ENCODE measurements around the gene PPM1H. TPM values are rescaled to one million over a fixed set of nuclear protein-coding genes. Genes with fewer than 3 reads are reported as not detected.
A peak's percentile ranks its signal among the peaks of the same experiment; 100 is the strongest.

Gene PPM1H
- total RNA-seq, 1 experiment from 2014 or later, result 33.3 TPM

- in situ Hi-C loops (cut with HindIII; ENCODE audit: low pct_unique_long_range_greater_than_20kb, low sequenced_read_pairs), result no loop called here
- DNase-seq (ENCODE audit: low read depth), result no peak
These were observed 292.5 kb downstream of the PPM1H start for GRCh38 chr12:62642486-62642885.

- DNase-seq (ENCODE audit: low read depth), result no peak
These were observed 294.0 kb downstream of the PPM1H start for GRCh38 chr12:62640910-62641448.

GRCh38 chr12:62637679-62638078 lies 297.3 kb downstream of the PPM1H start:
- in situ Hi-C loops (cut with HindIII; ENCODE audit: low pct_unique_long_range_greater_than_20kb, low sequenced_read_pairs), result no loop called here
- no peak for DNase-seq (ENCODE audit: low read depth)

More at GRCh38 chr12:62640910-62641448, 294.0 kb downstream of the PPM1H start:
- in situ Hi-C loops (cut with HindIII; ENCODE audit: low pct_unique_long_range_greater_than_20kb, low sequenced_read_pairs), result no loop called here

GRCh38 chr12:62635649-62636048 lies 299.3 kb downstream of the PPM1H start:
- no peak for DNase-seq (ENCODE audit: low read depth)
- in situ Hi-C loops (cut with HindIII; ENCODE audit: low pct_unique_long_range_greater_than_20kb, low sequenced_read_pairs), result no loop called here

GRCh38 chr12:62632411-62632918 lies 302.5 kb downstream of the PPM1H start:
- DNase-seq (ENCODE audit: low read depth), result no peak

GRCh38 chr12:62631471-62632410 lies 303.2 kb downstream of the PPM1H start:
- no peak for DNase-seq (ENCODE audit: low read depth)
- in situ Hi-C loops (cut with HindIII; ENCODE audit: low pct_unique_long_range_greater_than_20kb, low sequenced_read_pairs), result no loop called here

More at GRCh38 chr12:62632411-62632918, 302.5 kb downstream of the PPM1H start:
- in situ Hi-C loops (cut with HindIII; ENCODE audit: low pct_unique_long_range_greater_than_20kb, low sequenced_read_pairs), result no loop called here

GRCh38 chr12:62629971-62630739 lies 304.8 kb downstream of the PPM1H start:
- DNase-seq (ENCODE audit: low read depth), result no peak
- in situ Hi-C loops (cut with HindIII; ENCODE audit: low pct_unique_long_range_greater_than_20kb, low sequenced_read_pairs), result no loop called here

- in situ Hi-C loops (cut with HindIII; ENCODE audit: low pct_unique_long_range_greater_than_20kb, low sequenced_read_pairs), result no loop called here
These were observed 305.5 kb downstream of the PPM1H start for GRCh38 chr12:62629413-62629812.

GRCh38 chr12:62627181-62627580 lies 307.8 kb downstream of the PPM1H start:
- in situ Hi-C loops (cut with HindIII; ENCODE audit: low pct_unique_long_range_greater_than_20kb, low sequenced_read_pairs), result no loop called here

More at GRCh38 chr12:62629413-62629812, 305.5 kb downstream of the PPM1H start:
- no peak for DNase-seq (ENCODE audit: low read depth)

GRCh38 chr12:62625228-62625627 lies 309.7 kb downstream of the PPM1H start:
- in situ Hi-C loops (cut with HindIII; ENCODE audit: low pct_unique_long_range_greater_than_20kb, low sequenced_read_pairs), result no loop called here
- peak; percentile 69 for DNase-seq (ENCODE audit: low read depth)

More at GRCh38 chr12:62627181-62627580, 307.8 kb downstream of the PPM1H start:
- DNase-seq (ENCODE audit: low read depth), result no peak

GRCh38 chr12:62622177-62622576 lies 312.8 kb downstream of the PPM1H start:
- in situ Hi-C loops (cut with HindIII; ENCODE audit: low pct_unique_long_range_greater_than_20kb, low sequenced_read_pairs), result no loop called here
- no peak for DNase-seq (ENCODE audit: low read depth)

- in situ Hi-C loops (cut with HindIII; ENCODE audit: low pct_unique_long_range_greater_than_20kb, low sequenced_read_pairs), result no loop called here
- no peak for DNase-seq (ENCODE audit: low read depth)
These were observed 313.8 kb downstream of the PPM1H start for GRCh38 chr12:62621101-62621638.

GRCh38 chr12:62618930-62619329 lies 316.0 kb downstream of the PPM1H start:
- no peak for DNase-seq (ENCODE audit: low read depth)
- in situ Hi-C loops (cut with HindIII; ENCODE audit: low pct_unique_long_range_greater_than_20kb, low sequenced_read_pairs), result no loop called here

GRCh38 chr12:62618319-62618718 lies 316.6 kb downstream of the PPM1H start:
- in situ Hi-C loops (cut with HindIII; ENCODE audit: low pct_unique_long_range_greater_than_20kb, low sequenced_read_pairs), result no loop called here
- no peak for DNase-seq (ENCODE audit: low read depth)

GRCh38 chr12:62613081-62613480 lies 321.9 kb downstream of the PPM1H start:
- in situ Hi-C loops (cut with HindIII; ENCODE audit: low pct_unique_long_range_greater_than_20kb, low sequenced_read_pairs), result no loop called here

GRCh38 chr12:62606654-62607053 lies 328.3 kb downstream of the PPM1H start:
- in situ Hi-C loops (cut with HindIII; ENCODE audit: low pct_unique_long_range_greater_than_20kb, low sequenced_read_pairs), result loop anchor here (10.0 kb wide), 1 partner anchor 178 kb away; no protein-coding TSS in a partner anchor
- no peak for DNase-seq (ENCODE audit: low read depth)

More at GRCh38 chr12:62613081-62613480, 321.9 kb downstream of the PPM1H start:
- DNase-seq (ENCODE audit: low read depth), result no peak

- in situ Hi-C loops (cut with HindIII; ENCODE audit: low pct_unique_long_range_greater_than_20kb, low sequenced_read_pairs), result loop anchor here (10.0 kb wide), 1 partner anchor 179 kb away; no protein-coding TSS in a partner anchor
- no peak for DNase-seq (ENCODE audit: low read depth)
These were observed 329.0 kb downstream of the PPM1H start for GRCh38 chr12:62605981-62606380.

- in situ Hi-C loops (cut with HindIII; ENCODE audit: low pct_unique_long_range_greater_than_20kb, low sequenced_read_pairs), result loop anchor here (10.0 kb wide), 1 partner anchor 180 kb away; no protein-coding TSS in a partner anchor
- peak; percentile 31 for DNase-seq (ENCODE audit: low read depth)
These were observed 330.1 kb downstream of the PPM1H start for GRCh38 chr12:62604871-62605270.

Measured in Caki2 (cell line).